Endodermal cell (in vitro differentiated cells): ENCODE results near the gene SPRED2. TPM values are rescaled to one million over a fixed set of nuclear protein-coding genes. Genes with fewer than 3 reads are reported as not detected.
A peak's percentile ranks its signal among the peaks of the same experiment; 100 is the strongest.

ENCODE experiments used
- DNase-seq: peaks from one replicate; pipeline ENCODE4 v3.0.0-alpha.2; 2017
- H3K27ac ChIP-seq: 2 replicates; pipeline ENCODE4 v1.5.1; 2013; ENCODE audit warnings: mild to moderate bottlenecking, low read depth, low read length, moderate library complexity
- H3K27me3 ChIP-seq: 2 replicates; pipeline ENCODE4 v1.6.1; 2013; ENCODE audit warnings: mild to moderate bottlenecking, low read length, moderate library complexity; ENCODE audit not compliant: insufficient read depth, control insufficient read depth, poor library complexity, severe bottlenecking
- H3K36me3 ChIP-seq: 2 replicates; pipeline ENCODE4 v1.7.0; 2013; ENCODE audit warnings: mild to moderate bottlenecking, low read length, moderate library complexity; ENCODE audit not compliant: control insufficient read depth, insufficient read depth
- H3K4me1 ChIP-seq: one replicate; pipeline ENCODE4 v1.7.0; 2013; ENCODE audit warnings: low read length; ENCODE audit not compliant: control insufficient read depth, insufficient read depth
- H3K4me3 ChIP-seq: 2 replicates; pipeline ENCODE4 v1.5.1; 2013; ENCODE audit warnings: mild to moderate bottlenecking, low read length, moderate library complexity
- H3K9ac ChIP-seq: 2 replicates; pipeline ENCODE4 v1.6.1; 2013; ENCODE audit warnings: mild to moderate bottlenecking, low read length, moderate library complexity; ENCODE audit not compliant: poor library complexity, severe bottlenecking; ENCODE audit errors: extremely low read depth
- H3K9me3 ChIP-seq: 2 replicates; pipeline ENCODE4 v1.6.1; 2013; ENCODE audit warnings: mild to moderate bottlenecking, low read length, moderate library complexity; ENCODE audit not compliant: control insufficient read depth
- H3K27ac Mint-ChIP-seq: 2 replicates; pipeline ENCODE4 v1.8.0; 2020; ENCODE audit warnings: mixed read lengths
- H3K27me3 Mint-ChIP-seq: 2 replicates; pipeline ENCODE4 v1.8.0; 2021; ENCODE audit warnings: mild to moderate bottlenecking, mixed read lengths; ENCODE audit not compliant: insufficient read depth
- H3K36me3 Mint-ChIP-seq: 2 replicates; pipeline ENCODE4 v1.8.0; 2020; ENCODE audit warnings: low read depth, mixed read lengths
- H3K4me1 Mint-ChIP-seq: 2 replicates; pipeline ENCODE4 v1.8.0; 2020; ENCODE audit warnings: mixed read lengths
- H3K4me3 Mint-ChIP-seq: 2 replicates; pipeline ENCODE4 v1.8.0; 2020; ENCODE audit warnings: mild to moderate bottlenecking, moderate library complexity, mixed read lengths
- H3K9me3 Mint-ChIP-seq: 2 replicates; pipeline ENCODE4 v1.8.0; 2020; ENCODE audit warnings: mild to moderate bottlenecking, mixed read lengths
- CTCF ChIP-seq: fragments of 200-600 bp; sonication (generic); conservative IDR thresholded peaks from 2 replicates; pipeline ENCODE4 v1.5.0; 2021; ENCODE audit warnings: antibody characterized with exemption, mild to moderate bottlenecking
- WGBS, 2 experiments: methylation state at CpG; one replicate each; pipeline versions ENCODE4 v1.1.5 to v1.1.7; 2013; ENCODE audit warnings: missing lambda C conversion rate in 2 of 2, mixed read lengths in 1 of 2; ENCODE audit not compliant: insufficient coverage in 1 of 2, insufficient read length in 1 of 2; 5-methylcytosine and 5-hydroxymethylcytosine counted together
- total RNA-seq, 2 donors: library from RNA; stranded (reverse); fragmentation: NEBNext Ultra II Directional in 1 of 2; extraction: Animal tissue kit (Norgen Biotek cat#: 25700) in 1 of 2; gene quantifications; 2 replicates in 1 of 2; 3 replicates in 1 of 2; pipeline ENCODE4 v1.2.1, GENCODE V29; 2021

The SPRED2 gene
- total RNA-seq, 2 donors from 2014 or later = 60.3 to 70.1 TPM

- H3K27me3 Mint-ChIP-seq = peaks cover 4% of the 10 kb centered on the region
- H3K27me3 ChIP-seq = no peaks in the 10 kb centered on the region
These were observed 2.4 kb downstream of the SPRED2 start for GRCh38 chr2:65429786-65430602.

GRCh38 chr2:65427532-65427931 lies 4.9 kb downstream of the SPRED2 start:
- H3K9me3 Mint-ChIP-seq = no peaks in the 10 kb centered on the region
- Histone ChIP-seq H3K4me3 (no peak overlapping the region), H3K9me3 (no peaks in the 10 kb centered on the region), H3K4me1 (peaks cover 13% of the 10 kb centered on the region), H3K27me3 (no peaks in the 10 kb centered on the region), H3K9ac (no peak overlapping the region), H3K27ac (no peak overlapping the region), H3K36me3 (peaks cover 33% of the 10 kb centered on the region)
- H3K27ac Mint-ChIP-seq = no peak overlapping the region
- 81 to 91% methylated on average over 2 of the region's 2 CpGs for WGBS, 2 experiments
- peaks cover 25% of the 10 kb centered on the region for H3K4me1 Mint-ChIP-seq
- TF ChIP-seq CTCF = no peak
- H3K4me3 Mint-ChIP-seq = no peak overlapping the region
- H3K27me3 Mint-ChIP-seq = no peaks in the 10 kb centered on the region
- peaks cover 2% of the 10 kb centered on the region for H3K36me3 Mint-ChIP-seq
- DNase-seq = no peak

More at GRCh38 chr2:65429786-65430602, 2.4 kb downstream of the SPRED2 start:
- H3K9me3 ChIP-seq = no peaks in the 10 kb centered on the region
- H3K27ac ChIP-seq = peak overlapping the region; percentile 38
- peak overlapping the region; percentile 95 for H3K4me3 Mint-ChIP-seq
- 29 to 58% methylated on average over 7 to 17 of the region's 17 CpGs for WGBS, 2 experiments
- peak overlapping the region; percentile 66 for H3K27ac Mint-ChIP-seq
- no peak for TF ChIP-seq CTCF
- H3K4me1 ChIP-seq = peaks cover 15% of the 10 kb centered on the region
- peak overlapping the region; percentile 85 for H3K9ac ChIP-seq
- H3K36me3 ChIP-seq = peaks cover 29% of the 10 kb centered on the region
- H3K36me3 Mint-ChIP-seq = peaks cover 2% of the 10 kb centered on the region
- no peaks in the 10 kb centered on the region for H3K9me3 Mint-ChIP-seq
- peaks cover 26% of the 10 kb centered on the region for H3K4me1 Mint-ChIP-seq
- peak overlapping the region; percentile 89 for H3K4me3 ChIP-seq
- peak; percentile 55 for DNase-seq

- WGBS, 2 experiments = 100% methylated on average over 1 to 2 of the region's 2 CpGs
- H3K27ac ChIP-seq = no peak overlapping the region
- peaks cover 2% of the 10 kb centered on the region for H3K36me3 Mint-ChIP-seq
- no peak overlapping the region for H3K9ac ChIP-seq
- no peak for TF ChIP-seq CTCF
- no peak overlapping the region for H3K4me3 ChIP-seq
- peaks cover 20% of the 10 kb centered on the region for H3K4me1 ChIP-seq
- no peaks in the 10 kb centered on the region for H3K9me3 Mint-ChIP-seq
- H3K36me3 ChIP-seq = peaks cover 33% of the 10 kb centered on the region
- H3K4me1 Mint-ChIP-seq = peaks cover 48% of the 10 kb centered on the region
- no peak for DNase-seq
- H3K27me3 ChIP-seq = no peaks in the 10 kb centered on the region
- no peak overlapping the region for H3K4me3 Mint-ChIP-seq
- H3K27ac Mint-ChIP-seq = no peak overlapping the region
- no peaks in the 10 kb centered on the region for H3K9me3 ChIP-seq
- H3K27me3 Mint-ChIP-seq = no peaks in the 10 kb centered on the region
These were observed 7.1 kb downstream of the SPRED2 start for GRCh38 chr2:65425276-65425675.
